B cell (primary cell): ENCODE measurements around the gene CEP290. TPM values are rescaled to one million over a fixed set of nuclear protein-coding genes. Genes with fewer than 3 reads are reported as not detected.

ENCODE experiments used
- ATAC-seq: fragments of 200-7000 bp; cut with Tn5 transposase; one replicate; pipeline ENCODE4 v1.10.0; 2021; ENCODE audit warnings: low read depth, mild to moderate bottlenecking, moderate number of reproducible peaks, moderate library complexity
- CTCF ChIA-PET: fragments of 350-600 bp; sonication (Branson Sonifier 250); formaldehyde crosslinking; loops from one replicate; lab custom pipeline; 2021; ENCODE audit warnings: antibody characterized with exemption, inconsistent platforms; lab: Charles Lee
- POLR2A ChIA-PET: fragments of 350-600 bp; sonication (Branson Sonifier 250); formaldehyde crosslinking; loops from one replicate; lab custom pipeline; 2021; ENCODE audit warnings: antibody characterized with exemption; lab: Charles Lee
- DNase-seq: peaks from one replicate; pipeline ENCODE4 v3.0.0; 2013
- H2AFZ ChIP-seq: 2 replicates; pipeline ENCODE4 v1.6.1; 2012; ENCODE audit warnings: mild to moderate bottlenecking, low read depth, low read length; ENCODE audit not compliant: insufficient read depth, poor library complexity, severe bottlenecking
- H3K27ac ChIP-seq, 2 donors: 1 replicate in 1 of 2; 2 replicates in 1 of 2; pipeline ENCODE4 v1.5.1; 2012 to 2013; ENCODE audit warnings: low read length in 2 of 2, mild to moderate bottlenecking in 2 of 2, moderate library complexity in 1 of 2
- H3K27me3 ChIP-seq, 4 experiments: fragments of 200-600 bp in 1 of 4; sonication (generic) in 1 of 4; replicated peaks in 1 of 4; 1 replicate in 2 of 4; 2 replicates in 2 of 4; pipeline versions ENCODE4 v1.6.1 to v1.7.0; 2013 to 2016; ENCODE audit warnings: low read length in 3 of 4, mild to moderate bottlenecking in 2 of 4, mixed read lengths in 1 of 4, moderate library complexity in 1 of 4; ENCODE audit not compliant: insufficient read depth in 4 of 4, control insufficient read depth in 3 of 4; ENCODE audit errors: control extremely low read depth in 1 of 4
- H3K36me3 ChIP-seq, 2 experiments: replicated peaks in 1 of 2; 1 replicate in 1 of 2; 2 replicates in 1 of 2; pipeline versions ENCODE4 v1.6.1 to v1.7.1; 2013; ENCODE audit warnings: low read length in 1 of 2; ENCODE audit not compliant: insufficient read depth in 2 of 2, control insufficient read depth in 1 of 2; ENCODE audit errors: control extremely low read depth in 1 of 2, extremely low read depth in 1 of 2
- H3K4me1 ChIP-seq, 2 donors: fragments of 200-600 bp in 1 of 2; sonication (generic) in 1 of 2; 1 replicate in 1 of 2; 2 replicates in 1 of 2; pipeline versions ENCODE4 v1.5.1 to v1.6.1; 2013 to 2017; ENCODE audit warnings: low read length in 2 of 2; ENCODE audit not compliant: control insufficient read depth in 2 of 2, insufficient read depth in 2 of 2
- H3K4me2 ChIP-seq: replicated peaks from 2 replicates; pipeline ENCODE3; 2012; ENCODE audit warnings: mild to moderate bottlenecking, low read depth, low read length; ENCODE audit not compliant: poor library complexity, severe bottlenecking
- H3K4me3 ChIP-seq, 5 experiments: fragments of 200-600 bp in 1 of 5; sonication (generic) in 1 of 5; 1 replicate in 3 of 5; 2 replicates in 2 of 5; pipeline versions ENCODE4 v1.5.1 to v1.7.0; 2011 to 2016; ENCODE audit warnings: low read length in 4 of 5, mild to moderate bottlenecking in 4 of 5, low read depth in 2 of 5, control low read depth in 1 of 5, moderate library complexity in 1 of 5; ENCODE audit not compliant: insufficient read depth in 1 of 5; ENCODE audit errors: control extremely low read depth in 1 of 5, extremely low read depth in 1 of 5
- H3K79me2 ChIP-seq: fragments of 200-600 bp; sonication (generic); one replicate; pipeline ENCODE4 v1.6.0; 2016; ENCODE audit warnings: low read length; ENCODE audit not compliant: control insufficient read depth, insufficient read depth
- H3K9ac ChIP-seq: fragments of 200-600 bp; sonication (generic); 2 replicates; pipeline ENCODE4 v1.6.1; 2017; ENCODE audit warnings: mild to moderate bottlenecking, low read length, moderate library complexity
- H3K9me3 ChIP-seq, 3 donors: one replicate each; pipeline versions ENCODE4 v1.6.1 to v1.7.1; 2013; ENCODE audit warnings: low read length in 2 of 3; ENCODE audit not compliant: control insufficient read depth in 2 of 3, insufficient read depth in 1 of 3; ENCODE audit errors: control extremely low read depth in 1 of 3
- H4K20me1 ChIP-seq: 2 replicates; pipeline ENCODE4 v1.6.0; 2012; ENCODE audit warnings: mild to moderate bottlenecking, low read length; ENCODE audit not compliant: insufficient read depth, control insufficient read depth, poor library complexity, severe bottlenecking
- H3K27ac Mint-ChIP-seq: one replicate; pipeline ENCODE4 v1.8.0; 2021; ENCODE audit warnings: mixed read lengths
- H3K27me3 Mint-ChIP-seq: one replicate; pipeline ENCODE4 v1.8.0; 2021; ENCODE audit warnings: mixed read lengths
- H3K4me1 Mint-ChIP-seq: one replicate; pipeline ENCODE4 v1.8.0; 2021; ENCODE audit warnings: mixed read lengths
- H3K4me3 Mint-ChIP-seq: one replicate; pipeline ENCODE4 v1.8.0; 2021; ENCODE audit warnings: mixed read lengths
- H3K9me3 Mint-ChIP-seq: one replicate; pipeline ENCODE4 v1.8.0; 2022; ENCODE audit warnings: mixed read lengths; ENCODE audit not compliant: insufficient read depth
- CTCF ChIP-seq: fragments of 200-600 bp; IDR thresholded peaks from one replicate; pipeline ENCODE4 v1.8.0; 2022; ENCODE audit warnings: antibody characterized with exemption, mild to moderate bottlenecking
- EZH2 ChIP-seq: IDR thresholded peaks from 2 replicates; pipeline ENCODE4 v1.6.1; 2012; ENCODE audit warnings: borderline replicate concordance, low read depth, mild to moderate bottlenecking, moderate library complexity, low read length; ENCODE audit not compliant: insufficient read depth, poor library complexity, severe bottlenecking
- WGBS: methylation state at CpG from one replicate; pipeline ENCODE4 v1.1.5; 2013; ENCODE audit warnings: missing lambda C conversion rate; ENCODE audit not compliant: insufficient coverage; 5-methylcytosine and 5-hydroxymethylcytosine counted together
- intact Hi-C: fragments of 100-400 bp; cut with micrococcal nuclease; formaldehyde crosslinking; loops from one replicate; pipeline ENCODE4 v1.10.0; 2022
- polyA plus RNA-seq: library from polyadenylated mRNA; depleted of rRNA; stranded (reverse); fragments of >200 nt; gene quantifications from 2 replicates; pipeline ENCODE4 v1.2.3, GENCODE V29; 2012
- total RNA-seq, 2 donors: library from RNA; stranded (reverse); fragments of 120-200 nt in 1 of 2; gene quantifications; 1 replicate in 1 of 2; 2 replicates in 1 of 2; pipeline versions ENCODE4 v1.2.3 to v1.2.4, GENCODE V29; 2013 to 2022

Gene CEP290
- total and polyA plus RNA-seq, 2 donors (not counting 1 experiment from before 2014, with no cell fraction given) = 2.6 to 27.3 TPM

- no peaks in the 10 kb centered on the region for H3K4me1 ChIP-seq
- no peaks in the 10 kb centered on the region for H3K36me3 ChIP-seq
- Mint-ChIP-seq H3K27ac (no peak within 1 kb of the TSS), H3K4me1 (no peaks in the 10 kb centered on the region), H3K4me3 (no peak within 1 kb of the TSS), H3K27me3 (peaks cover 7% of the 10 kb centered on the region), H3K9me3 (no peaks in the 10 kb centered on the region)
- H3K27ac ChIP-seq = no peak within 1 kb of the TSS
- TF ChIP-seq CTCF (no peak), EZH2 (no peak)
- WGBS = 83% methylated on average over 1 of the region's 3 CpGs
- ATAC-seq = no peak
- ChIA-PET POLR2A (no interaction called here), CTCF (no interaction called here)
- no peaks in the 10 kb centered on the region for H3K27me3 ChIP-seq
- no peak within 1 kb of the TSS for H3K4me3 ChIP-seq
- peaks cover 0 to 4% (median 0%) of the 10 kb centered on the region in 3 donors for H3K9me3 ChIP-seq
- intact Hi-C loops = no loop called here
- H3K4me2 ChIP-seq = no peak within 1 kb of the TSS
- H4K20me1 ChIP-seq = no peaks in the 10 kb centered on the region
- no peaks in the 10 kb centered on the region for H3K79me2 ChIP-seq
- no peak for DNase-seq
- H2AFZ ChIP-seq = no peak within 1 kb of the TSS
- no peak within 1 kb of the TSS for H3K9ac ChIP-seq
Observed at GRCh38 chr12:88029093-88029665, 112.7 kb downstream of the CEP290 start, which contains the start of gene C12orf50. TSS of gene C12orf50 (minus strand) at chr12:88029401. CDS start at chr12:88026962, 2,439 bp downstream.

DNA sequence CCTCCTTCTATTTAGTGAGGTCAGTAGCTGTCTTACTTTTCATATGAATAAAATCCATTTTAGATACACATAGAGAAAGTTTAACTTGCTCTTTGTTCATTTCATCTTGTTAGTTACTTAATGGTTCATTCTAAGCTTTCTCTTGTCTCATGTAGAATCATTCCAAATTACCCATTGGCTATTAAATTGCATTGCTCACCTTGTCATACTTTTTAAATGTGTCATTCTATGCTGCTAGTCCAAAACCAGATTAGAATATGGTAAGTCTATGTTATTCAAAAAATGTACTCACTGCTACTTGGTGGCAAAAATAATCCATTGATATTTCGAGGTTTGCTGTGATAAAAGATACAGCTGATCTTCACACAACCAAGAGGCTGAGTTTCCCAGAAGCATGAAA is 115.7 kb downstream of the CEP290 start:
- H3K9ac ChIP-seq = no peak overlapping the region
- intact Hi-C loops = no loop called here
- ChIA-PET POLR2A (no interaction called here), CTCF (no interaction called here)
- H3K27ac ChIP-seq = no peak overlapping the region
- no CpG with 5 or more reads among the region's 1 CpG for WGBS
- DNase-seq (no peak), ATAC-seq (no peak)
- H3K79me2 ChIP-seq = no peaks in the 10 kb centered on the region
- no peak overlapping the region for H2AFZ ChIP-seq
- TF ChIP-seq EZH2 = no peak
- TF ChIP-seq CTCF = no peak
- Mint-ChIP-seq H3K4me1 (no peaks in the 10 kb centered on the region), H3K9me3 (no peaks in the 10 kb centered on the region), H3K4me3 (no peak overlapping the region), H3K27ac (no peak overlapping the region), H3K27me3 (peaks cover 12% of the 10 kb centered on the region)
- H3K9me3 ChIP-seq = peaks cover 0 to 3% (median 0%) of the 10 kb centered on the region in 3 donors
- no peaks in the 10 kb centered on the region for H4K20me1 ChIP-seq
- no peaks in the 10 kb centered on the region for H3K27me3 ChIP-seq
- no peak overlapping the region for H3K4me3 ChIP-seq
- no peak overlapping the region for H3K4me2 ChIP-seq
- no peaks in the 10 kb centered on the region for H3K4me1 ChIP-seq
- H3K36me3 ChIP-seq = no peaks in the 10 kb centered on the region
